Transverse colon (tissue), 4 donors: Measurements from ENCODE around the gene RPL26. TPM values are rescaled to one million over a fixed set of nuclear protein-coding genes. Genes with fewer than 3 reads are reported as not detected.

Source experiments
- DNase-seq: peaks from one replicate; pipeline ENCODE4 v3.0.0-alpha.2; 2019
- H3K27ac ChIP-seq, 4 donors: fragments of 200-600 bp; sonication (generic); 2 replicates each; pipeline ENCODE4 v1.5.1; 2016 to 2018; ENCODE audit warnings: inconsistent platforms in 4 of 4
- H3K27me3 ChIP-seq: fragments of 200-600 bp; sonication (generic); 2 replicates; pipeline ENCODE4 v1.5.1; 2017; ENCODE audit warnings: inconsistent platforms
- H3K36me3 ChIP-seq, 4 donors: fragments of 200-600 bp; sonication (generic); 2 replicates each; pipeline ENCODE4 v1.5.1; 2017 to 2019; ENCODE audit warnings: inconsistent platforms in 4 of 4
- H3K4me1 ChIP-seq, 4 donors: fragments of 200-600 bp; sonication (generic); 2 replicates each; pipeline ENCODE4 v1.5.1; 2017 to 2020; ENCODE audit warnings: inconsistent platforms in 4 of 4
- H3K4me3 ChIP-seq, 4 donors: fragments of 200-600 bp; sonication (generic); 1 replicate in 1 of 4; 2 replicates in 3 of 4; pipeline versions ENCODE4 v1.5.1 to v1.6.1; 2017 to 2019; ENCODE audit warnings: inconsistent platforms in 4 of 4
- H3K9me3 ChIP-seq, 2 donors: fragments of 200-600 bp; sonication (generic); 2 replicates each; pipeline ENCODE4 v1.5.1; 2017 to 2019; ENCODE audit warnings: inconsistent platforms in 2 of 2
- CTCF ChIP-seq, 5 experiments: fragments of 200-600 bp in 3 of 5; fragments of 450-650 bp in 2 of 5; sonication (generic) in 3 of 5; IDR thresholded peaks; 1 replicate in 2 of 5; 2 replicates in 3 of 5; pipeline ENCODE4 v1.5.1; 2016 to 2017; ENCODE audit warnings: antibody characterized with exemption in 5 of 5, inconsistent platforms in 3 of 5, mild to moderate bottlenecking in 2 of 5, moderate library complexity in 1 of 5
- EP300 ChIP-seq: sonication (generic); formaldehyde crosslinking; IDR thresholded peaks from one replicate; pipeline ENCODE4 v1.6.1; 2017; ENCODE audit warnings: antibody characterized with exemption, low read depth
- POLR2A ChIP-seq: fragments of 450-650 bp; IDR thresholded peaks from one replicate; pipeline ENCODE4 v1.6.1; 2016; ENCODE audit warnings: antibody characterized with exemption, mild to moderate bottlenecking, moderate library complexity
- POLR2AphosphoS5 ChIP-seq, 3 donors: sonication (generic); formaldehyde crosslinking; IDR thresholded peaks; one replicate each; pipeline ENCODE4 v1.6.1; 2016; ENCODE audit warnings: antibody characterized with exemption in 3 of 3
- WGBS, 2 donors: methylation state at CpG; one replicate each; pipeline ENCODE4 v1.1.5; 2018; ENCODE audit warnings: low coverage in 1 of 2; 5-methylcytosine and 5-hydroxymethylcytosine counted together
- in situ Hi-C, 4 donors: fragments of 200-750 bp; cut with MboI; loops; one replicate each; pipeline versions ENCODE4 v1.15.0 to v1.15.1; 2017; ENCODE audit warnings: low sequenced_read_pairs in 3 of 4, low pct_ligation_motif_present in 1 of 4, low pct_unique_long_range_greater_than_20kb in 1 of 4
- intact Hi-C: fragments of 100-400 bp; cut with DNase I; formaldehyde crosslinking; loops from one replicate; pipeline ENCODE4 v1.15.1; 2023; ENCODE audit warnings: low total_unique reads
- total RNA-seq, 4 donors: library from RNA; depleted of rRNA; stranded (reverse); fragments of >200 nt; gene quantifications; one replicate each; pipeline ENCODE4 v1.1.0, GENCODE V29; 2016

The RPL26 gene
- total RNA-seq, 4 donors from 2014 or later = 714 to 2,921 (median 2,064) TPM

GRCh38 chr17:8410883-8411238 is 27.9 kb upstream of the RPL26 start:
- in situ Hi-C loops = loop anchor here (5.0 to 25.0 kb wide), 3 partner anchors 326 to 334 kb away; partner anchors contain the start of gene CCDC42 (in 4 of the 4)
- H3K27me3 ChIP-seq = peaks cover 7% of the 10 kb centered on the region
- no peak overlapping the region for H3K27ac ChIP-seq
- no peak overlapping the region for H3K4me3 ChIP-seq
- H3K4me1 ChIP-seq = peaks cover 0 to 7% (median 2%) of the 10 kb centered on the region in 4 donors
- WGBS, 2 donors = 57 to 91% methylated on average over 1 of the region's 1 CpG
- DNase-seq = no peak
- intact Hi-C loops = no loop called here
- no peaks in the 10 kb centered on the region for H3K36me3 ChIP-seq
- no peak for TF ChIP-seq EP300
- no peak for TF ChIP-seq POLR2A
- TF ChIP-seq POLR2AphosphoS5 (IDR thresholded peaks at IDR 0.05) = no peak
- no peak for TF ChIP-seq CTCF (IDR thresholded peaks at IDR 0.05)
- H3K9me3 ChIP-seq = no peaks in the 10 kb centered on the region

GRCh38 chr17:8409966-8410882 is 27.2 kb upstream of the RPL26 start:
- H3K27me3 ChIP-seq = peaks cover under 1% of the 10 kb centered on the region
- no peaks in the 10 kb centered on the region for H3K9me3 ChIP-seq
- intact Hi-C loops (loop anchor here (5.0 kb wide), 1 partner anchor 337 kb away; no protein-coding TSS in a partner anchor), in situ Hi-C loops (loop anchor here (5.0 to 25.0 kb wide), 3 partner anchors 327 to 335 kb away; partner anchors contain the start of gene CCDC42 (in 4 of the 4))
- WGBS, 2 donors = 12 to 18% methylated on average over 12 to 19 of the region's 19 CpGs
- no peaks in the 10 kb centered on the region for H3K36me3 ChIP-seq
- TF ChIP-seq EP300 (no peak), CTCF (IDR thresholded peaks at IDR 0.05) (peak; percentile 84 to 87 (median 86)), POLR2AphosphoS5 (IDR thresholded peaks at IDR 0.05) (peak in 1 of 3 donors; percentile 30)
- no peak overlapping the region for H3K27ac ChIP-seq
- no peak overlapping the region for H3K4me3 ChIP-seq
- H3K4me1 ChIP-seq = peaks cover 0 to 7% (median 2%) of the 10 kb centered on the region in 4 donors
- peak; percentile 91 for DNase-seq

GRCh38 chr17:8408371-8408770 is 25.4 kb upstream of the RPL26 start:
- WGBS, 2 donors = 44% methylated on average over 14 of the region's 14 CpGs; no CpG with 5 or more reads in 1 of the 2 donors

More at GRCh38 chr17:8408371-8408770, 25.4 kb upstream of the RPL26 start:
- no peak for TF ChIP-seq CTCF (IDR thresholded peaks at IDR 0.05)
- no peak for TF ChIP-seq POLR2AphosphoS5 (IDR thresholded peaks at IDR 0.05)
- TF ChIP-seq POLR2A = no peak
- intact Hi-C loops = loop anchor here (5.0 kb wide), 1 partner anchor 339 kb away; no protein-coding TSS in a partner anchor
- no peaks in the 10 kb centered on the region for H3K27me3 ChIP-seq
- H3K4me3 ChIP-seq = no peak overlapping the region
- H3K36me3 ChIP-seq = no peaks in the 10 kb centered on the region
- peak; percentile 72 for DNase-seq
- H3K9me3 ChIP-seq = no peaks in the 10 kb centered on the region
- H3K27ac ChIP-seq = no peak overlapping the region
- peaks cover 0 to 7% (median 2%) of the 10 kb centered on the region in 4 donors for H3K4me1 ChIP-seq
- in situ Hi-C loops = loop anchor here in 1 of 4 donors (25.0 kb wide), 1 partner anchor 329 kb away; the partner anchor contains the start of gene CCDC42
